ENCODE results near the gene PEPD.

DNA sequence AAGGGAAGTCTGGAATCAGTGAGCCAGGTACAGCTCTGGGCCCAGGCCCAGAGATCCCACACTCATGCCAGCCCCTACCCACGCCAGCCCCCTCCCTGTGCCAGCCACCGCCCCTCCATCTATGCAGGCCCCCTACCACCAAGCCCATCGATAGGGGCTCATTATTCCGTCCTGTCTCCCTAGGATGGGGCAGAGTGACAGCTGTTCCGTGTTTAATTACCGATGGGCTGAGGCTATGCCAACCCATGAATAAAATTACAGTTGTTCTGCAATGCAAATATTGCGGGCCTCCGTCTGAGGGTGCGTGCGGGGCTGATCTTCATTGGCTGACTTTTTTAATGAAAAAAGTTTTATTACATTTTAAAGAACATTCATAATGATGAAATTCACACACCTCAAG is 35.6 kb upstream of the PEPD start:
- TF ChIP-seq POLR2A (IDR thresholded peaks at IDR 0.05) (no peak), POLR2AphosphoS5 (IDR thresholded peaks at IDR 0.05) (no peak)
